ENCODE results near the gene ASNS.
"Not testable (repeated sequence)": the region's sequence is repeated elsewhere in the genome, so short reads cannot be mapped to it uniquely, and the experiment has no call there.

ASNS gene

GRCh38 chr7:97872025-97872669 is at the start of gene ASNS:
Gene ASNS (minus strand): TSS chr7:97872408. CDS start chr7:97869156, 3,252 bp downstream.
- DNase-seq (ENCODE audit: low read depth), result peak; percentile 55

- DNase-seq (ENCODE audit: low read depth), result not testable (repeated sequence)
Measured at GRCh38 chr7:97921254-97921653, 49.0 kb upstream of the ASNS start.

GRCh38 chr7:97915267-97915666 is 43.1 kb upstream of the ASNS start:
- not testable (repeated sequence) for DNase-seq (ENCODE audit: low read depth)

GRCh38 chr7:97912294-97912693 is 40.1 kb upstream of the ASNS start:
- DNase-seq (ENCODE audit: low read depth), result not testable (repeated sequence)

GRCh38 chr7:97896893-97897292 is 24.7 kb upstream of the ASNS start:
- DNase-seq (ENCODE audit: low read depth), result not testable (repeated sequence)

- not testable (repeated sequence) for DNase-seq (ENCODE audit: low read depth)
Measured at GRCh38 chr7:97891721-97892120, 19.5 kb upstream of the ASNS start.

- DNase-seq (ENCODE audit: low read depth), result not testable (repeated sequence)
Measured at GRCh38 chr7:97879527-97879926, 7.3 kb upstream of the ASNS start.

GRCh38 chr7:97874894-97875293 is 2.7 kb upstream of the ASNS start:
- not testable (repeated sequence) for DNase-seq (ENCODE audit: low read depth)

- no peak for DNase-seq (ENCODE audit: low read depth)
Measured at GRCh38 chr7:97873606-97874005, 1.4 kb upstream of the ASNS start.

- no peak for DNase-seq (ENCODE audit: low read depth)
Measured at GRCh38 chr7:97871659-97872024, 566 bp downstream of the ASNS start.

GRCh38 chr7:97868788-97869187 is 3.4 kb downstream of the ASNS start:
- no peak for DNase-seq (ENCODE audit: low read depth)

- no peak for DNase-seq (ENCODE audit: low read depth)
Measured at GRCh38 chr7:97868314-97868713, 3.9 kb downstream of the ASNS start.

- no peak for DNase-seq (ENCODE audit: low read depth)
Measured at GRCh38 chr7:97865104-97865503, 7.1 kb downstream of the ASNS start.

GRCh38 chr7:97859606-97860204 is 12.5 kb downstream of the ASNS start:
- no peak for DNase-seq (ENCODE audit: low read depth)

GRCh38 chr7:97858221-97858620 is 14.0 kb downstream of the ASNS start:
- no peak for DNase-seq (ENCODE audit: low read depth)

- no peak for DNase-seq (ENCODE audit: low read depth)
Measured at GRCh38 chr7:97857544-97857943, 14.7 kb downstream of the ASNS start.

GRCh38 chr7:97851683-97852082 is 20.5 kb downstream of the ASNS start:
- no peak for DNase-seq (ENCODE audit: low read depth)

GRCh38 chr7:97850262-97851031 is 21.8 kb downstream of the ASNS start:
- DNase-seq (ENCODE audit: low read depth), result not testable (repeated sequence)

GRCh38 chr7:97847791-97848190 is 24.4 kb downstream of the ASNS start:
- DNase-seq (ENCODE audit: low read depth), result no peak

- DNase-seq (ENCODE audit: low read depth), result no peak
Measured at GRCh38 chr7:97846945-97847344, 25.3 kb downstream of the ASNS start.

- no peak for DNase-seq (ENCODE audit: low read depth)
Measured at GRCh38 chr7:97845622-97846203, 26.5 kb downstream of the ASNS start.

GRCh38 chr7:97844036-97844435 is 28.2 kb downstream of the ASNS start:
- no peak for DNase-seq (ENCODE audit: low read depth)

Measured in HS-5 (cell line).